OCI-LY3 (cell line): ENCODE results near the gene UBE2R2.
"Not testable (repeated sequence)": the region's sequence is repeated elsewhere in the genome, so short reads cannot be mapped to it uniquely, and the experiment has no call there.

ENCODE experiments used
- CTCF ChIP-seq: fragments of 200-600, 300-600 bp; sonication (generic); IDR thresholded peaks from 2 replicates; pipeline ENCODE4 v1.5.1; 2014; ENCODE audit warnings: antibody characterized with exemption, low read length, low read depth
- EZH2phosphoT487 ChIP-seq: fragments of 200-600 bp; shearing (Covaris generic); IDR thresholded peaks from 2 replicates; pipeline ENCODE4 v1.6.1; 2018; ENCODE audit warnings: antibody characterized with exemption, mixed run types, low read depth

DNA sequence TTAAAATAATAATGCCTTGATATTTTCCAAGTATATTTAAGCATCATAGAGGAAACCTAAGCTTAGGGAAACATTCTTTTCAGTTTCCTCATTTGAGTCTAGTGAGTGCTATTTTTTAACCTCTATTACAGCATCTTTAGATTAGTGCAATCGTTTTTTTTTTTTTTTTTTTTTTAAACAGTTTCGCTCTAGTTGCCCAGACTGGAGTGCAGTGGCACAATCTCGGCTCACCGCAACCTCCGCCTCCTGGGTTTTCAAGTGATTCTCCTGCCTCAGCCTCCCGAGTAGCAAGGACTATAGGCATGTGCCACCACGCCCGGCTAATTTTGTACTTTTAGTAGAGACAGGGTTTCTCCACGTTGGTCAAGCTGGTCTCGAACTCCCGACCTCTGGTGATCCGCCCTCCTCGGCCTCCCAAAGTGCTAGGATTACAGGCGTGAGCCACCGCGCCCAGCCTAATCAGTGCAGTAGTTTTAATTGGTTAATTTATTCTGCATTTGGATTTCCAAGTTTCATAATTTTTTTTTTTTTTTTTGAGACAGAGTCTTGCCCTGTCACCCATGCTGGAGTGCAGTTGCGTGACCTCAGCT lies 12.8 kb downstream of the UBE2R2 start:
- TF ChIP-seq CTCF, EZH2phosphoT487: not testable (repeated sequence)
